ENCODE data around the gene HTR6.

HTR6 gene

GRCh38 chr1:19639999-19640362 is 24.7 kb upstream of the HTR6 start:
- DNase-seq, result no peak

GRCh38 chr1:19640363-19641316 is 24.0 kb upstream of the HTR6 start:
- no peak for DNase-seq

DNA sequence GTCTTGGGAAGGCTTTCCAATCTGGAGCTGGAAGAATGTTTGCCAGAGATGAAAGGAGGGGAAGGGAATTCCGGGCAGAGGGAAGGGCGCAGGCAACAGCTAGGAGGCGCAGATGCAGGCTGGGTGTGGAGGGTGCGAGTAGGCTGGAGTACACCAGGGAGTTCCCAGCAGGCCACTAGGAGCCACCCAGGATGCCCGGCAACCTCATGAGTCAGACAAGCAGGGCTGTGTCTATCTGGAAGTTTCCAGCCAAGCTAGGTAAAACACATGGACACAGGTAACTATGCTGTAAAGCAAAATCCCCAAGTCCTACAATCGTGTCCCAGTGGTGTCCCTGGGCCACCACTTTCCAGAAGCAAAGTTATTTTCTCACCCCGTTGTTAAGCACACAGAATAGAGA is 21.6 kb upstream of the HTR6 start:
- DNase-seq, result no peak

DNA sequence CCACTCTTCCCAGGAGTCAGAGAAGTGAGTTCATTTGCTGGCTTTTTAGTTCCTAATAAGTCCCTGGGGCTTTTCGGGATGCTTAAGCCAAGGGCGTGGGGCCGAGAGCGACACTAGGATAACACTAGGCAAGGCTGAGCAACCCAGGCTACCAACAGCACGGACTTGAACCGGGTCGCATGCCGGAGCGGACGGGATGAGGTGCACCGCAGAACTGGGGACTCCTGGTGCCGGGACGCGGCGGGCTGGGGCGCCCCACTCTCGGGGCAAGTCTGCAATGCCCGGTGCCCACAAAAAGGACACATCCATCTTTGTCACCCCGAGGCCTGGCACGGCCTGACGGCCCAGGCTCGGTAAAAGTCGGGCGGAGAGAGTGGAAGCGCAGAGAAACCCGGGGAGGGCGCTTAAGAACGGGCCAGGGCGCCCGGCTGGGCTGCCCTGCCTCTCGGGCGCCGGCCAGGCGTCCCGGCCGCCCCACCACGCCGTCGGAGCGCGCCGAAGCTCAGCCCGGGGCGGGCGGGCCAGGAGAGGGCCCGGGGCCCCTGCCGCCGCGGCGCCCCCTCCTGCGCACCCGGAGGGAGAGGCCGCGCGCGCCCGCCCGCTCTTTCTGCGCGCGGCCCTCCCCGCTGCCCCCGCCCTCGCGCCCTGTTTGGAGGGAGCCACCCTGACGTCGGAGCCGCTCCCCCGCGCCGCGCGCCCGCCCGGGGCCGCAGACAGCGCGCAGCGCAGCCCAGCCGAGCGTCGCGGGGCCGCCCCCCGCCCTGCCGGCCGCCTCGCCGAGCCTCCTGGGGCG is 20.9 kb upstream of the HTR6 start, which contains the start of gene NBL1:
NBL1 (plus strand) TSS at position 710 of the 793 bp plus-strand sequence. CDS start 10,720 bp downstream, outside the sequence.
- DNase-seq, result peak; percentile 74

DNA sequence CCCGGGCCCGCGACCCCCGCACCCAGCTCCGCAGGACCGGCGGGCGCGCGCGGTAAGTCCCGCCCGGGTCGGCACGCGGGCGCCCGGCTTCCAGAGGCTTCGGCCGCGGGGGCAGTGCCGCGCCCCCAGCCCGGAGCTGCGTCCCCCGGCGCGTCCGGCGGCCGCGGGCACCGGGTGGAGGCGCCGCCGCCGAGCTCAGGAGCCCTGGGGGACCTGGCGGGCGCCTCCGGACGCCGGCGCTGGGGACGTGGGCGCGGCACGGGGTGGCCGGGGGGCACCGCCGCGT is 20.3 kb upstream of the HTR6 start:
- no peak for DNase-seq

GRCh38 chr1:19644681-19645410 is 19.8 kb upstream of the HTR6 start:
- DNase-seq, result peak; percentile 34

DNA sequence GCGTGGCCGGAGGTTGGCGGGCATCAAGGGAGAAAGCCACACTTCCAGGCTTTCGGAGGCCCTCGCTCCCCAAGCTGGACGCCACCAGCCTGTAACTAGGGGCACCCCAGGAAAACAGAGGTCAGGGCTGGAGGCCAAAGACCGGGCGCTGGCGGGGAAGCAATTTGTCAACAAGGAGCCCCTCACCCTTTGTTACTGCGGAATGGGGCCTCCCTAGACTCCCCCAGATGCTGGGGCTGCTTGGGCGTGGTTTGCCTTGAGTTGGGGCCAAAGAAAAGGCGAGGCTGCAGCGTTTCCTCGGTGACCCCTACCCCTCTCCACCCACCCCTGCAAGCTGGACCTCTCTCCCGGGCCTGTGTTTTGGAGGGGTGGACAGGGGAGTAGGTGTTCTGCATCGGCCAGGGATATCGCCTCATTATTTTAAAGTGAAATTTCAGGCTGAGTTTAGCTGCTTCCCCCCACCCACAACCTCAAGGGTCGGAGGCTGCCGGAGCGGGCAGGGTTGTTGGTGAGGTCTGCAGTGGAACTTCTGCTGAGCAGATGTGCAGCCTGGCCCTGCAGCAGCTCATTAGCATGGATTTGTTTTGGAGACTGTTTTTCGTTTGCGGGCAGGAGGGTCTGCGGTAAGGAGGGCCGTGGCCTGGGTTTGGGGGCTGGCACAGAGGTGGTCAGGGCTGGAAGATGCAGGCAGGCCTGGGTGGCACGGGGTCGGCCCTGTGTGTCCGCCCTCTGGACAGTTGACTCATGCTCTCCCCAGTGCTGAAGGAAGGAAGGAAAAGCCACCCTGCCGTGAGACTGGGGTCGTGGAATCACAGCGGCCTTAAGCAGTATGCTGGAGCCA is 19.0 kb upstream of the HTR6 start:
- no peak for DNase-seq

GRCh38 chr1:19646377-19647319 is 18.0 kb upstream of the HTR6 start:
- DNase-seq, result no peak

DNA sequence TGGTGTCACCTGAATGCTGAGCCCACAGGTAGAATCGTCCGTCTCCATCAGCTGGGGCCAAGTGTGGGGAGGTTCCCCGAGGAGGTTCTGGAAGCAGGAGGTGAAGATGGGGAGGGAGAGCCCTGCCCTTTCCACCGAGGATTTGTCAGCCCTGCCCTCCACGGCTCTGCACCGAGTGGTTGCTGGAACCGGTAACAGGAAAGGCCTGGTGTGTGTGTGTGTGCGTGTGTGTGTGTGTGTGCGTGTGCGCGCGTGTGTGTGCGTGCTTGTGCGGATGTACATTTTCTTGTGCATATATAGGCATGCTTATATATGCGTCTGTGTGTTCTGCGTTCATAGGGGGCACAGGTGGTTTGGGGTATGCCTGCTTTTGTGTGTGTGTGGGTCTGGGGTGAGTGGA is 17.0 kb upstream of the HTR6 start:
- DNase-seq, result peak; percentile 39

GRCh38 chr1:19648239-19648638 is 16.4 kb upstream of the HTR6 start:
- DNase-seq, result no peak

DNA sequence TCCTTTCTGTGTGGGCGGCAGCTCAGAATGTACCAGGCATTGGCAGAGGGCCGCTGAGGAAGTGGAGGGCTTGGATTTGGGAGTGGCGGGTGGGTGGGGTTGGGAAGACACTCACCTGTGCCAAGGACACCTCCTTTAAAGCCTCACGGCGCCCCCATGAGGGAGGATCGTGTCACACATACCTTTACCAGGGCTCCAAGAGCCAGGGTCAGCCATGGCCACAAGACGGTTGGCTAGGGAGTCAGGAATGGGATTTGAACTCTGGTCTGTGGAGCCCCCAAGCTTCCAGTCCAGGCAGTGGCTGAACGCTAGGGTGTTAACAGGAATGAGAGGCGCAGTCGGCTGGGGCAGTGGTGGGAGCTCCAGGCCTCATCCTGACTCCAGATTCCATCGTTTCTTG is 16.0 kb upstream of the HTR6 start:
- DNase-seq, result no peak

DNA sequence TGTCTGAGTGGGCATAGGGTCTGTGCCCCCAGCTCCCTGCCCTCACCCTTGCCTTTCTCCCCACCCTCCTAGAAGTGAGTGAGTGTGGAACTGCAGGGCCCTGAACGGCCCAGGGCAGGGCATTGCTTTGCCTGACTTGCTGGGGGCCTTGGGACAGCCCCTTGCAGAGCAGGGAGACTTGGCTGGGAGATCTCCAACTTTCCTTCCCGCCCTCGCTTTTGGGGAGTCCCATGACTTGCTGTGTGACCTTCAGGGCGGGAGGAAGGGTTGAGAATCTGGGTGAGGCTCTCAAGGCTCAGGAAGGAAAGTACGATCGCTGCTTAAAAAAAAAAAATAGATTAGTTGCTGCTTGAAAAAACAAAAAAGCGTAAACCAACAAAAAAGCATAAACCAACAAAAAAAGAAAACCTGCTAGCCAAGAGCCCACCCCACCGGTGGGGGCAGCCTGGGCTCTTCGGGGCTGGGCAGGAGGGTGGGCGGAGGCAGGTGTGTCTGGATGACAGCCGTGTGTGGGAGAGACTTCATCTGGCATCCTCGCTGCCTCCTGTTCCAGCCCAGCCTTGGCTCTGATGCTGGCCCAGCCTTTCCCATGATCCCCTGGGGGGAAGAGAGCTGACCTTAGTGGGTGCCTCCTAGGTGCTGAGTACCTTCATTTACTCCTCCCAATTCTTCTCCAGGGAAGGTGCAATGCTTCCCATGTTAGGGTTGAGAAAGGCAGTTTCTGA is 14.1 kb upstream of the HTR6 start:
- no peak for DNase-seq

DNA sequence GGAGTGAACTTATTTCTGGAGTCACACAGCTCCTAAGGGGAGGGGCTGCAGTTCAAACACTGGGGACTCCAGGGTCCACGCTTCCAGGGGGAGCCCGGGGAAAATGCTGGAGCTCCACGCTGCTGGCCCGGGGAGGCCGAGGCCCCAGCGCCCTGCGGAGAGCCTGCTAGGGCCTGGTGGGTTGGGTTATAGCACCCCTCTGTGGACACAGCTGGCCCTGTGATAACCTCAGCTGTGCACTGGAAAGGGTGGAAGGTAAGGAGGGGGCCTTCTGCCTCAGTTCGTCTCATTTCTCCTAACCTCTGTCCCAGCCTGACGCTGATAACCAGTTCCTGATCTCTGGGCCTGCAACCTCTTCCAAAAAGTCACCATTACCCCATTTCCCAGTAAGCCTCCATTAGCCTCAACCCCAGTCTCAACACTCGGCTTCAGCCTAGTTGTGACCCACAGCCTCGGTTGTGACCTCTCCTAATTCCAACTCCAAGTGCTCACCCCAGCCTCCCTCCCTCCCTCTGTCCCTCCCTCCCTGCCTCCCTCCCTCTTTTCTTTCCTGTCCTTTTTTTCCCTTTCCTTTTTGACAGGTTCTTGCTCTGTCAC is 13.4 kb upstream of the HTR6 start:
- peak; percentile 32 for DNase-seq

GRCh38 chr1:19654386-19654785 is 10.3 kb upstream of the HTR6 start:
- no peak for DNase-seq

DNA sequence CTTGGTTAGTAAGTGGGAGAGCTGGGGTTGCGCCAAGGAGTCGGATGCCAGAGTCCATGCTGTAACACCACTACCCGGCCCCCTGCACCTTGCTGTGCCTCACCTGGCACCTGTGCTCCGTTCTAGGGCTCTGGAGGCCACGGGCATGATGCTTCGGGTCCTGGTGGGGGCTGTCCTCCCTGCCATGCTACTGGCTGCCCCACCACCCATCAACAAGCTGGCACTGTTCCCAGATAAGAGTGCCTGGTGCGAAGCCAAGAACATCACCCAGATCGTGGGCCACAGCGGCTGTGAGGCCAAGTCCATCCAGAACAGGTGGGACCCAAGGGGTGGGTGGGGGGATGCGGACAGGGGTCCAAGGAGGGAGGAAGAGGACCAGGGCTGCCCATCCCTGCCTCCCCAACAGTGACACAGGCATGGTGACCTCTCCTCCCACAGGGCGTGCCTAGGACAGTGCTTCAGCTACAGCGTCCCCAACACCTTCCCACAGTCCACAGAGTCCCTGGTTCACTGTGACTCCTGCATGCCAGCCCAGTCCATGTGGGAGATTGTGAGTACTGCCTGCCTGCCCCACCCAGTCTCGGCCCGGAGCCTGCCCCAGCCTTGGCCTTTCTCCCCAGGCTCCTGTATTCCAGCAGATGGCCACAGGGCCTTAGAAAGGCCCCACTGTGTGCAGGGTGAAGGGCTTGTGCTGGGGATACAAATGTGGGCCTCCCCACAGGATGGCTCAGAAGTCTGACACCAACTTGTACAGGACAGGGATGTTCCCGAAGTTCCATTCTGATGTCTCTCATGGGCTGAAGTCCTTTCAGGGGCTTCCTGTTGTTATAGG is 9.6 kb upstream of the HTR6 start:
- no peak for DNase-seq

DNA sequence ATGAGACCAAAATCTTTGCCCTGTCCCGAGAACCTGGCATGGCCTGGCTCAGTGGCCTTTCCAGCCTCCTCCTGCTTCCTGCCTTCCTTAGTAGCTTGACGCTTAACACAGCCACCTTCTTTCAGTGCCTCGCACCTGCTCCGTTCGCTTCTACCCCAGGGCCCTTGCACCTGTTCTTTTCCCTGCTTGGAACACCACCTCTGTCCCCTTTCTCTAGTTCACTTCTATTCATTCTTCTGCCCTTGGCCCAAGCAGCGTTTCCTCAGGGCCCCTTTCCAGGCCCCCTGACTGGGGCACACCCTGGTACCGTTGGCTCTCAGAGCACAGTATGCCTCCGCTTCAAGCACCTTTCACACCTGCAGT is 9.0 kb upstream of the HTR6 start:
- no peak for DNase-seq

DNA sequence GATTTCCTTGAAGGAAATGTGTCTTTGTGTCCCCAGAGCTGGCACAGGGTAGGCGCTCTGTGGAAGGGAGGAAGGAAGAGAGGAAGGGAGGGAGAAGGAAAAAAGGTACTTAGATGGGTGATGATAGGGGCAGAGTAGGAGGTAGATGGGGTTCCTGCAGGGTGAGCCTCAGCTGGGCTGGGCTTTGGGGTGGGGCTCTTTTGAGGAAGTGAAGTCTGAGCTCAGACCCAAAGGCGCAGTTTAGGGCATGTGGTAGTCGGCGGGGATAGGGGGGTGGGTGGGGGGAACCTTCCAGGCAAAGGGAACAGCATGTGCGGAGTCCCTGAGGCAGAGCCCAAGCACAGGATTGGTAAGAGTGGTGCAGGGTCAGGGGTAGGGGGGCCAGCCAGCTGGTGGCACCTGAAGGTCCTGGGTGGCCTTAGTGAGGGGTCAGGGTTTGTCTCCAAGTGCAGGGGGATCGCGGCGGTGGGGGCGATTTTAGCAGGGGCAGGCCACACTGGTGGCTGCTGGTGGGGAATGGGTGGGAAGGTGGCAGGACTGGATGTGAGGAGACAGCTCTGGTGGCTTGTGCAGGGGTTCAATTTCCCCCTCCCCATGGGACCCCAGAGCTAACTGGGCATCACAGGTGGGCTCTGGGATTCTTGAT is 8.4 kb upstream of the HTR6 start:
- no peak for DNase-seq

DNA sequence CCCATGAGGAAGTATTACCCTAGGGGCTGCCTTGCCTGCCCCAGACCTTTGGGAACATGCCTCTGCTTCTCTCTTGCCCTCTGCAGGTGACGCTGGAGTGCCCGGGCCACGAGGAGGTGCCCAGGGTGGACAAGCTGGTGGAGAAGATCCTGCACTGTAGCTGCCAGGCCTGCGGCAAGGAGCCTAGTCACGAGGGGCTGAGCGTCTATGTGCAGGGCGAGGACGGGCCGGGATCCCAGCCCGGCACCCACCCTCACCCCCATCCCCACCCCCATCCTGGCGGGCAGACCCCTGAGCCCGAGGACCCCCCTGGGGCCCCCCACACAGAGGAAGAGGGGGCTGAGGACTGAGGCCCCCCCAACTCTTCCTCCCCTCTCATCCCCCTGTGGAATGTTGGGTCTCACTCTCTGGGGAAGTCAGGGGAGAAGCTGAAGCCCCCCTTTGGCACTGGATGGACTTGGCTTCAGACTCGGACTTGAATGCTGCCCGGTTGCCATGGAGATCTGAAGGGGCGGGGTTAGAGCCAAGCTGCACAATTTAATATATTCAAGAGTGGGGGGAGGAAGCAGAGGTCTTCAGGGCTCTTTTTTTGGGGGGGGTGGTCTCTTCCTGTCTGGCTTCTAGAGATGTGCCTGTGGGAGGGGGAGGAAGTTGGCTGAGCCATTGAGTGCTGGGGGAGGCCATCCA is 7.8 kb upstream of the HTR6 start:
- DNase-seq, result no peak

Measured in central memory CD4-positive, alpha-beta T cell (primary cell).